ENCODE data around the gene RAN. TPM values are rescaled to one million over a fixed set of nuclear protein-coding genes. Genes with fewer than 3 reads are reported as not detected.
A peak's percentile ranks its signal among the peaks of the same experiment; 100 is the strongest.

Gene RAN
- total RNA-seq, 3 donors from 2014 or later: 258 to 389 (median 306) TPM

DNA sequence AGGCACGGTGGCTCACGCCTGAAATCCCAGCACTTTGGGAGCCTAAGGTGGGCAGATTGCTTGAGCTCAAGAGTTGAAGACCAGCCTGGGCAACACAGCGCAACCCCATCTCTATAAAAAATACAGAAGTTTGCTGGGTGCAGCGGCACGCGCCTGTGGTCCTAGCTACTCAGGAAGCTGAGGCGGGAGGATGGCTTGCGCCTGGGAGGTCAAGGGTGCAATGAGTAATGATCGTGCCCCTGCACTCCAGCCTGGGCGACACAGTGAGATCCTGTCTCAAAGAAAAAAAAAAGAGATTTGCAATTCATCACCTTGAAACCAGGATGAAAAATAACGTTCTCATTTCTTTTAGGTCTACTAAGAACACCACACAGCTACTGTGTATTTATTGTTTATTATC, 36.9 kb upstream of the RAN start:
- intact Hi-C loops (cut with DNase I, micrococcal nuclease): no loop called here
- DNase-seq (no peak), ATAC-seq (no peak)
- no peaks in the 10 kb centered on the region for H3K4me1 ChIP-seq (ENCODE audit: low read depth)
- H3K36me3 ChIP-seq (ENCODE audit: low read depth): no peaks in the 10 kb centered on the region
- H3K9me3 ChIP-seq: no peaks in the 10 kb centered on the region
- TF ChIP-seq CTCF (IDR thresholded peaks at IDR 0.05): no peak
- no peak overlapping the region for H3K4me3 ChIP-seq

GRCh38 chr12:130835436-130835835, 36.4 kb upstream of the RAN start:
- H3K36me3 ChIP-seq (ENCODE audit: low read depth): no peaks in the 10 kb centered on the region
- no peaks in the 10 kb centered on the region for H3K9me3 ChIP-seq
- no peak for DNase-seq
- H3K4me3 ChIP-seq: no peak overlapping the region
- no peak for TF ChIP-seq CTCF (IDR thresholded peaks at IDR 0.05)
- H3K4me1 ChIP-seq (ENCODE audit: low read depth): no peaks in the 10 kb centered on the region
- intact Hi-C loops (cut with DNase I, micrococcal nuclease): no loop called here
- ATAC-seq: no peak

DNA sequence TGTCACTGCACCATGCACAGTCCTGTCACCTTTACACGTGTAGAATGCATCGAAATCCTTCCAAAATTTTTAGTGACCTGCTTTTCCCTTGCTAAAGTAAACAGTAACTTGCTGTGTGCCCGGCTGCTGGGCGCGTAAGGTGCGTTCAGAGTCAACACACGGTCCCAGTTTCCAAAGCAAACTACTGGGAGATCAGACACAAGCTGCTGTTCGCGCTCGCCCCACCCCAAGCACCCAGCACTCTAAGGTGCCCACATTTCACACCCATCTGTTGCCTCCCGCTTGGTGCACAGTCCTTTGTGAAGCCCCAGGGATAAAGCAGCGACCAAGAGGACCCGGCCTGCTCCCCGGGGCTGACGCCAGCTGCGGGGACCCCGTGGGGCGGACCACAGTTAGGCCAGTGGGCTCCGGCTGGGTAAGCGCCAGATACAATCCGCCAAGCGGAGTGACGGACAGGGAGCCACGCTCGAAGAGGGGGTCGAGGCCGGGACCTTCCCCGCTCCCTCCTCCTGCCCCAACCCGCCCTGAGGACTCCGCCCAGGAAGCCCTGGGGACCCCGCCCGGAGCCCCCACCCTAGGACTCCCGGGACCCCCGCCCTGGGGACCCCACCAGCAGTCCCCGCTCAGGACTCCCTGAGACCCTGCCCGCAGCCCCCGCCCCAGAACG, 33.4 kb upstream of the RAN start:
- Histone ChIP-seq H3K9me3 (no peaks in the 10 kb centered on the region), H3K4me3 (peak overlapping the region; percentile 15), H3K4me1 (ENCODE audit: low read depth) (no peaks in the 10 kb centered on the region), H3K36me3 (ENCODE audit: low read depth) (no peaks in the 10 kb centered on the region)
- DNase-seq (peak in 2 of 3 donors; percentile 24 to 71), ATAC-seq (peak; percentile 47)
- no peak for TF ChIP-seq CTCF (IDR thresholded peaks at IDR 0.05)
- intact Hi-C loops (cut with DNase I, micrococcal nuclease): no loop called here

DNA sequence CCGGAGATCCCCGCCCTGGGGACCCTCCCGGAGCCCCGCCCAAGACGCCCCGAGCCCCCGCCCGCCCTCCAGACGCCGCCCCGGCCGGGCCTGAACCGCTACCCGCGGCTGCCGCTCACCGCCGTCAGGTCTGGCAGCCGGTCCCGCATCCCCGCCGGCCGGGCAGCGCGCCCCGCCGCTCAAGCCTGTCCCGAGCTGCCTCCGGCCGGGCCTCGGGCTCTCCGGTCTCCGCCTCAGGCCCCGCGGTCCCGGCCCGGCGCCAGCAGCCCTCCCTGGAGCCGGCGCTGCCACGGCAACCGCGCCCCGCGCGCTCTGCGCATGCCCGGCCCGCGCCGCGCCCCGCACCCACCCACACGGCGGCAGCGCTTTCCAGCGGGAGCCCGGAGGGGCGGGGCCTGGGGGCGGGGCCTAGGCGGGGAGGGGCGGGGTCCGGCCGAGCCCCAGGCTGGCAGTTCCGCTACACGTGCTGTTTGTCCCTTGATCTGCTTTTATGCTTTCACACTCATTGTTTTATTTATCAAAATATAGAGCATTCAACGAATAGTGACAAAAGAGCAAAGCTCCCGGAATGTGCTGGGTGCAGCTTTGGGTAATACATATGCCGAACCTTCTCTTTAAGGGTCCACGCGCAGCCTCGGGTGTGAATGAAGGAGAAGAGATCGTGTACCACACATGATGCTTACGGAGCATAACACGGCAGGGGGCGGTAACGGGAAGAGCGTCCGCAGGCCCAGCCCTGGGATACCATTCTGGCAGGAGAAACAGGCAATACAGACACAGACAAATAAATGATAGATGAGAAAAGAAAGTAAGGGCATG, 32.7 kb upstream of the RAN start, which contains the start of gene STX2:
TSS of gene STX2 (minus strand) at position 300 of the 819 bp plus-strand sequence. CDS start at position 149, 151 bp downstream.
- TF ChIP-seq CTCF (IDR thresholded peaks at IDR 0.05): no peak
- no peaks in the 10 kb centered on the region for H3K4me1 ChIP-seq (ENCODE audit: low read depth)
- intact Hi-C loops (cut with DNase I, micrococcal nuclease): no loop called here
- H3K36me3 ChIP-seq (ENCODE audit: low read depth): no peaks in the 10 kb centered on the region
- DNase-seq (peak; percentile 88 to 93 (median 89)), ATAC-seq (peak; percentile 99)
- H3K4me3 ChIP-seq: peak within 1 kb of the TSS; percentile 15
- H3K9me3 ChIP-seq: no peaks in the 10 kb centered on the region

GRCh38 chr12:130839770-130840404, 32.0 kb upstream of the RAN start:
- TF ChIP-seq CTCF (IDR thresholded peaks at IDR 0.05): no peak
- no peak overlapping the region for H3K4me3 ChIP-seq
- no peaks in the 10 kb centered on the region for H3K9me3 ChIP-seq
- no peaks in the 10 kb centered on the region for H3K36me3 ChIP-seq (ENCODE audit: low read depth)
- ATAC-seq (no peak), DNase-seq (no peak)
- H3K4me1 ChIP-seq (ENCODE audit: low read depth): no peaks in the 10 kb centered on the region
- intact Hi-C loops (cut with DNase I, micrococcal nuclease): no loop called here
